Neural progenitor cell (in vitro differentiated cells): ENCODE measurements around the gene AQR. TPM values are rescaled to one million over a fixed set of nuclear protein-coding genes. Genes with fewer than 3 reads are reported as not detected.
"Not testable (repeated sequence)": the region's sequence is repeated elsewhere in the genome, so short reads cannot be mapped to it uniquely, and the experiment has no call there.

Experiments
- DNase-seq: peaks from one replicate; pipeline ENCODE4 v3.0.0-alpha.2; 2016; ENCODE audit warnings: low spot score
- H2AFZ ChIP-seq: fragments of 200-600 bp; sonication (generic); replicated peaks from 2 replicates; pipeline ENCODE4 v1.6.1; 2016; ENCODE audit warnings: antibody characterized with exemption
- H3F3A ChIP-seq: fragments of 200-600 bp; sonication (generic); 2 replicates; pipeline ENCODE4 v1.6.1; 2016; ENCODE audit warnings: antibody characterized with exemption, low read depth
- H3K27ac ChIP-seq: fragments of 200-600 bp; sonication (generic); 2 replicates; pipeline ENCODE4 v1.5.1; 2016; ENCODE audit warnings: mild to moderate bottlenecking
- H3K27me3 ChIP-seq: fragments of 200-600 bp; sonication (generic); 2 replicates; pipeline ENCODE4 v1.6.1; 2016; ENCODE audit warnings: mild to moderate bottlenecking, moderate library complexity
- H3K36me3 ChIP-seq: fragments of 200-600 bp; sonication (generic); 2 replicates; pipeline ENCODE4 v1.5.1; 2016
- H3K4me1 ChIP-seq: fragments of 200-600 bp; sonication (generic); 2 replicates; pipeline ENCODE4 v1.6.1; 2016; ENCODE audit warnings: mixed run types
- H3K4me2 ChIP-seq: fragments of 200-600 bp; sonication (generic); 2 replicates; pipeline ENCODE4 v1.6.1; 2016
- H3K4me3 ChIP-seq: fragments of 200-600 bp; sonication (generic); 2 replicates; pipeline ENCODE4 v1.5.1; 2016
- H3K79me2 ChIP-seq: fragments of 200-600 bp; sonication (generic); 2 replicates; pipeline ENCODE4 v1.6.1; 2016; ENCODE audit warnings: low read depth
- H3K9ac ChIP-seq: fragments of 200-600 bp; sonication (generic); 2 replicates; pipeline ENCODE4 v1.6.1; 2016
- H3K9me3 ChIP-seq: fragments of 200-600 bp; sonication (generic); 2 replicates; pipeline ENCODE4 v1.5.1; 2016; ENCODE audit warnings: low read depth
- H4K20me1 ChIP-seq: fragments of 200-600 bp; sonication (generic); 2 replicates; pipeline ENCODE4 v1.6.1; 2016; ENCODE audit warnings: low read depth
- H3K27ac Mint-ChIP-seq: 3 replicates; pipeline ENCODE4 v1.8.0; 2021; ENCODE audit warnings: mixed read lengths
- H3K27me3 Mint-ChIP-seq: 2 replicates; pipeline ENCODE4 v1.8.0; 2022; ENCODE audit warnings: low read depth, mild to moderate bottlenecking, inconsistent platforms, moderate library complexity, mixed read lengths; ENCODE audit not compliant: insufficient read depth
- H3K36me3 Mint-ChIP-seq: 3 replicates; pipeline ENCODE4 v1.8.0; 2021; ENCODE audit warnings: mixed read lengths
- H3K4me1 Mint-ChIP-seq: 3 replicates; pipeline ENCODE4 v1.8.0; 2021; ENCODE audit warnings: mixed read lengths
- H3K4me3 Mint-ChIP-seq: 3 replicates; pipeline ENCODE4 v1.8.0; 2021; ENCODE audit warnings: mild to moderate bottlenecking, moderate library complexity, mixed read lengths
- H3K9me3 Mint-ChIP-seq: 3 replicates; pipeline ENCODE4 v1.8.0; 2020; ENCODE audit warnings: mixed read lengths
- CTCF ChIP-seq: fragments of 200-600 bp; sonication (generic); IDR thresholded peaks from 2 replicates; pipeline ENCODE4 v1.5.1; 2017; ENCODE audit warnings: antibody characterized with exemption, mild to moderate bottlenecking
- EZH2 ChIP-seq: fragments of 200-600 bp; sonication (generic); IDR thresholded peaks from 2 replicates; pipeline ENCODE4 v1.6.1; 2017; ENCODE audit warnings: antibody characterized with exemption, mild to moderate bottlenecking, moderate library complexity
- EZH2phosphoT487 ChIP-seq: fragments of 200-600 bp; sonication (generic); IDR thresholded peaks from 2 replicates; pipeline ENCODE4 v1.6.1; 2017; ENCODE audit warnings: antibody characterized with exemption
- total RNA-seq: library from RNA; depleted of rRNA; stranded (reverse); fragments of >200 nt; gene quantifications from 2 replicates; pipeline ENCODE4 v1.2.3, GENCODE V29; 2015; ENCODE audit warnings: low replicate concordance

Gene AQR
- total RNA-seq, 1 donor from 2014 or later: 54.3 TPM

DNA sequence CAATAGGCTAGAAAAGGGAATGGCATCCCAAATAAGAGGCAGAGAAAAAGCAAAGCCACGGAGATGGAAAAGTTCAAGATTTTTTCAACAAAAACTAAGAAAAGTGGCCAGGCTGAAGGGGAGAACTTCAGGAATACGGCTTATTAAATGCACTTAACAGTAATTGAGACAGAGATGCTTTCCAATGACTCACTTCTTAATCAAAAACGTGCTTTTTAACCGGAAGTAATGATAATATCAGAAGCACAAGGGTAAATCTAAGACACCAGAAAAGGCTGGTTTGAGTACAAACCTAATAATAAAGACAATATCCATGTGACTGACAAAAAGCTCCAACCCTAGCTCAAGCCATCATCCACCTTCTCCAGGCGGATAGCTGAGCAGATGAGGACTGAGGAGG is 149.4 kb downstream of the AQR start:
- Histone ChIP-seq H3K27ac (no peak overlapping the region), H3K27me3 (no peaks in the 10 kb centered on the region), H3K79me2 (no peaks in the 10 kb centered on the region), H3K4me3 (no peak overlapping the region), H4K20me1 (no peaks in the 10 kb centered on the region), H3K9me3 (no peaks in the 10 kb centered on the region), H3K4me1 (peaks cover 3% of the 10 kb centered on the region), H3K9ac (no peak overlapping the region), H3K4me2 (no peak overlapping the region), H2AFZ (no peak overlapping the region), H3K36me3 (no peaks in the 10 kb centered on the region), H3F3A (no peaks in the 10 kb centered on the region)
- Mint-ChIP-seq H3K9me3 (no peaks in the 10 kb centered on the region), H3K27ac (no peak overlapping the region), H3K36me3 (no peaks in the 10 kb centered on the region), H3K4me3 (no peak overlapping the region), H3K4me1 (peaks cover 3% of the 10 kb centered on the region), H3K27me3 (no peaks in the 10 kb centered on the region)
- TF ChIP-seq EZH2: no peak
- DNase-seq: no peak

DNA sequence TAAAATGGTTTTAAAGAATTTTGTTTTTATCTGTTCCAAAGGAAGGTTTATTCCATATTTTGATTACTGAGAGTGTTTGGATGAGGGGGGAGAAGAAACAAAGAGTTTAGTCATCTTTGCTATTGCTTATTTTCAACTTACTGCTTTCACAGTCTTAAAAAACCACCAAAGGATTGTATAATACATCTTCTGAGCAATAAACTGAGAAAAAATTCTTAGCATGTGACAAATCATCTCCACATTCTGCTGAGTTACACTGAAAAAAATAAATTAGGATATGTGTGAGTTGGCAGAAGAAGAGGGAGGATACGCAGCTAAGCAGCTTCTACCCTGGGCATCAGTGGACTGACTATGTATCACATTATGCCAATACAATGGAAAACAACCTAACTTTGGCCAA is 151.0 kb downstream of the AQR start:
- Mint-ChIP-seq H3K4me3 (no peak overlapping the region), H3K36me3 (no peaks in the 10 kb centered on the region), H3K27ac (no peak overlapping the region), H3K9me3 (no peaks in the 10 kb centered on the region), H3K27me3 (no peaks in the 10 kb centered on the region), H3K4me1 (no peaks in the 10 kb centered on the region)
- Histone ChIP-seq H3K9me3 (no peaks in the 10 kb centered on the region), H3F3A (no peaks in the 10 kb centered on the region), H3K4me2 (no peak overlapping the region), H4K20me1 (no peaks in the 10 kb centered on the region), H3K27me3 (no peaks in the 10 kb centered on the region), H3K36me3 (no peaks in the 10 kb centered on the region), H3K79me2 (no peaks in the 10 kb centered on the region), H2AFZ (no peak overlapping the region), H3K27ac (no peak overlapping the region), H3K9ac (no peak overlapping the region), H3K4me3 (no peak overlapping the region), H3K4me1 (peaks cover 2% of the 10 kb centered on the region)
- DNase-seq: no peak
- TF ChIP-seq CTCF: no peak
- TF ChIP-seq EZH2phosphoT487: no peak
- no peak for TF ChIP-seq EZH2

DNA sequence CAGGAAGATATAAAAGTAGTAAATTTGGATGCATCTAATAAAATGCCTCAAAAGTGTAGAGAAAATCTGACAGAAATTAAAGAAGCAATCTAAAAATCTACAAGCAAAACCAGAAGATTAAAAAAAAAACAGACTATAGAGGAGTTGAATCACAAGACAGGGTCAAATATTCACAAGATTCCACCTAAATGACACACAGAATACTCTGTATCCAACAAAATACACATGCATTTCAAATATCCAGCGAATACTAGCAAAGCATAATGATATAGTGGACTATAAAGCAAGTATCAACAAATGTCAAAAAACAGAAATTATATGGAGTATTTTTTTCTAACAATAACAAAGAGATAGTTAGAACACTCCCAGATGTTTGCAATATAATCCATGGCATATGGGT is 153.7 kb downstream of the AQR start:
- H4K20me1 ChIP-seq: no peaks in the 10 kb centered on the region
- no peak overlapping the region for H3K27ac ChIP-seq
- H3K79me2 ChIP-seq: no peaks in the 10 kb centered on the region
- no peaks in the 10 kb centered on the region for H3K9me3 ChIP-seq
- H3K36me3 ChIP-seq: no peaks in the 10 kb centered on the region
- H3K27ac Mint-ChIP-seq: no peak overlapping the region
- H3K4me1 ChIP-seq: no peaks in the 10 kb centered on the region
- no peaks in the 10 kb centered on the region for H3K4me1 Mint-ChIP-seq
- H3K27me3 ChIP-seq: no peaks in the 10 kb centered on the region
- no peak overlapping the region for H3K4me3 Mint-ChIP-seq
- H3K4me2 ChIP-seq: no peak overlapping the region
- H3K36me3 Mint-ChIP-seq: no peaks in the 10 kb centered on the region
- H2AFZ ChIP-seq: no peak overlapping the region
- no peaks in the 10 kb centered on the region for H3F3A ChIP-seq
- no peaks in the 10 kb centered on the region for H3K27me3 Mint-ChIP-seq
- no peaks in the 10 kb centered on the region for H3K9me3 Mint-ChIP-seq
- no peak overlapping the region for H3K9ac ChIP-seq
- TF ChIP-seq EZH2phosphoT487: no peak
- TF ChIP-seq CTCF: no peak
- no peak for TF ChIP-seq EZH2
- no peak overlapping the region for H3K4me3 ChIP-seq
- no peak for DNase-seq

DNA sequence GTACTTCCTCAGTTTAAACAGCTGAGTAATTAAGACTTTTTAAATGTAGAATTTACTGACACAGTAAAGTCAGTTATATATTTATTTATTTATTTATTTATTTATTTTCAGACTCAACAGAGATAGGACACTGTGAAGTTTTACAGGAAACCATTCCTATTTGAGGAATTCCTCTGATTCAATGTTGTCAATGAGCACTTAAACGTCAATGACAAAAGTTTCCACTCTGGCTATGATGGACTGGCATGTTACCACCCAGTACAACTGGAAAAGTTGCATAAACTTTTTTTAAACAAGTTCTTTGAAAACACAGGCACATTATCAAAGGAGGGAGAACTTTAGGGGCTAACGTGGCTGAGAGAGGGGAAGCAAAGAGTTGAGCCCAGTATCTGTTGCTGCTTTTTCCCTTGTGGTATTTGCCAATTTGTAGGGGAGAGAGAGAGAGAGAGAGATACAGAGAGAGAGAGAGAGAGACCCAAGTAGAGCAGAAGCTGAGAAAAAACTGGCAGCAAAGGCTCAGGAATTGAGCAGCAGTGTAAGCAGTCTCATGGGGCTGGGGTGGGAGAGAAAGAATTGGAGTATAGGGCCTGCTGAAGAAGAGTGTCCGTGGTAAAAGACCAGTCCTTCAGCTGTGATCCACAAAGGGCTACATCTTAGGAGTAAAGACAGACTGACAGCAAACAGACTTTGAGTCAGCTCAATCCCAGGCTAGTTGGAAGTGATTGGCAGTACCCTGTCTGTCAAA is 155.9 kb downstream of the AQR start:
- no peak overlapping the region for H3K27ac ChIP-seq
- DNase-seq: no peak
- H3K36me3 Mint-ChIP-seq: no peaks in the 10 kb centered on the region

GRCh38 chr15:34812868-34813365 is 156.6 kb downstream of the AQR start:
- H3K9ac ChIP-seq, H3K36me3 ChIP-seq, H3K4me1 ChIP-seq, H3K27me3 Mint-ChIP-seq, H4K20me1 ChIP-seq, H3K27ac Mint-ChIP-seq, H3K27me3 ChIP-seq, H3K4me3 Mint-ChIP-seq, H3K9me3 Mint-ChIP-seq, H3K27ac ChIP-seq, H3F3A ChIP-seq, H3K4me2 ChIP-seq, H3K79me2 ChIP-seq, H3K4me3 ChIP-seq, H3K36me3 Mint-ChIP-seq, DNase-seq, H3K4me1 Mint-ChIP-seq, H3K9me3 ChIP-seq: not testable (repeated sequence)
- H2AFZ ChIP-seq: peak overlapping the region; percentile 52

More for the DNA sequence above, 155.9 kb downstream of the AQR start:
- no peak overlapping the region for H3K4me3 ChIP-seq
- no peaks in the 10 kb centered on the region for H3K27me3 ChIP-seq
- no peaks in the 10 kb centered on the region for H3K9me3 Mint-ChIP-seq
- H3K4me1 ChIP-seq: no peaks in the 10 kb centered on the region
- peak overlapping the region; percentile 19 for H2AFZ ChIP-seq
- no peaks in the 10 kb centered on the region for H3K36me3 ChIP-seq
- H3K79me2 ChIP-seq: no peaks in the 10 kb centered on the region
- H3K27ac Mint-ChIP-seq: no peak overlapping the region
- H3K4me1 Mint-ChIP-seq: no peaks in the 10 kb centered on the region
- H3K9ac ChIP-seq: no peak overlapping the region
- H3K4me3 Mint-ChIP-seq: no peak overlapping the region
- H3K4me2 ChIP-seq: no peak overlapping the region
- H3K9me3 ChIP-seq: no peaks in the 10 kb centered on the region
- no peaks in the 10 kb centered on the region for H3K27me3 Mint-ChIP-seq
- no peaks in the 10 kb centered on the region for H4K20me1 ChIP-seq
- TF ChIP-seq EZH2 (no peak), EZH2phosphoT487 (no peak), CTCF (no peak)
- no peaks in the 10 kb centered on the region for H3F3A ChIP-seq
